Kidney (tissue), 14 donors: ENCODE data around the gene THAP2. TPM values are rescaled to one million over a fixed set of nuclear protein-coding genes. Genes with fewer than 3 reads are reported as not detected.

Source experiments
- DNase-seq, 5 donors: peaks; one replicate each; pipeline ENCODE4 v3.0.0-alpha.2; 2013 to 2020
- FAIRE-seq: peaks from 2 replicates; lab custom pipeline; 2012; peaks lifted over from hg19 to GRCh38; lab: Jason Lieb, UNC
- H3K27ac ChIP-seq, 2 donors: one replicate each; pipeline ENCODE4 v1.7.0; 2013; ENCODE audit warnings: low read depth in 2 of 2, low read length in 2 of 2, inconsistent platforms in 1 of 2
- H3K27me3 ChIP-seq: one replicate; pipeline ENCODE4 v1.7.1; 2013; ENCODE audit warnings: low read length, inconsistent platforms; ENCODE audit not compliant: control insufficient read depth, insufficient read depth
- H3K36me3 ChIP-seq, 3 donors: one replicate each; pipeline versions ENCODE4 v1.7.0 to v1.7.1; 2013; ENCODE audit warnings: low read length in 3 of 3, control low read depth in 1 of 3, inconsistent platforms in 1 of 3; ENCODE audit not compliant: insufficient read depth in 3 of 3, control insufficient read depth in 2 of 3
- H3K4me1 ChIP-seq, 3 donors: one replicate each; pipeline versions ENCODE4 v1.7.0 to v1.7.1; 2013; ENCODE audit warnings: low read length in 3 of 3, inconsistent platforms in 1 of 3, low read depth in 1 of 3; ENCODE audit not compliant: control insufficient read depth in 2 of 3, insufficient read depth in 2 of 3
- H3K4me3 ChIP-seq, 3 donors: one replicate each; pipeline versions ENCODE4 v1.7.0 to v1.8.1; 2013; ENCODE audit warnings: low read length in 3 of 3, control low read depth in 1 of 3, inconsistent platforms in 1 of 3
- H3K9ac ChIP-seq, 3 donors: one replicate each; pipeline versions ENCODE4 v1.7.0 to v1.7.1; 2013; ENCODE audit warnings: low read length in 3 of 3, control low read depth in 1 of 3, inconsistent platforms in 1 of 3
- H3K9me3 ChIP-seq, 3 donors: one replicate each; pipeline versions ENCODE4 v1.7.0 to v1.7.1; 2013; ENCODE audit warnings: low read length in 3 of 3, control low read depth in 1 of 3, inconsistent platforms in 1 of 3; ENCODE audit not compliant: control insufficient read depth in 2 of 3, insufficient read depth in 1 of 3
- CTCF ChIP-seq: IDR thresholded peaks from 3 replicates; pipeline ENCODE4 v1.5.1; 2012; ENCODE audit warnings: mild to moderate bottlenecking, moderate library complexity, borderline replicate concordance; ENCODE audit not compliant: insufficient read depth; ENCODE audit errors: extremely low read depth
- intact Hi-C: fragments of 100-400 bp; cut with DNase I; formaldehyde crosslinking; loops from one replicate; pipeline ENCODE4 v1.11.1; 2022
- polyA plus RNA-seq: library from polyadenylated mRNA; stranded (reverse); fragments of 350-450 nt; fragmentation: Illumina TruSeq; extraction: RNeasy Lipid Tissue Mini Kit (QIAGEN cat#74804); gene quantifications from one replicate; pipeline ENCODE4 v1.2.3, GENCODE V29; 2014; ENCODE audit warnings: low read depth, low replicate concordance; ENCODE audit not compliant: insufficient read depth
- total RNA-seq: library from RNA; stranded (reverse); fragmentation: NEBNext Ultra II Directional; extraction: Animal tissue kit (Norgen Biotek cat#: 25700); gene quantifications from one replicate; pipeline ENCODE4 v1.2.1, GENCODE V29; 2021
- donor health status: control.
- donor health status: control.
- donor health status: control.
- donor health status: control.
- donor health status: control.
- donor health status: DM: yes; HTN: yes; CAD: no.
- donor health status: Normal renal cell carcinoma (clear cell type).

The THAP2 gene
- total and polyA plus RNA-seq, 2 donors from 2014 or later, result 3.2 to 5.0 TPM

- Histone ChIP-seq H3K9ac (no peak overlapping the region), H3K4me1 (no peaks in the 10 kb centered on the region), H3K4me3 (no peak overlapping the region), H3K36me3 (peaks cover 6 to 38% (median 22%) of the 10 kb centered on the region in 3 donors), H3K27ac (no peak overlapping the region), H3K27me3 (no peaks in the 10 kb centered on the region), H3K9me3 (no peaks in the 10 kb centered on the region)
- TF ChIP-seq CTCF, result no peak
- DNase-seq, result no peak
- intact Hi-C loops, result no loop called here
- FAIRE-seq, result peak; percentile 23
These were observed 25.6 kb upstream of the THAP2 start for GRCh38 chr12:71638499-71638898.

GRCh38 chr12:71639341-71639760, 24.8 kb upstream of the THAP2 start:
- no peak for DNase-seq
- peaks cover 3 to 39% (median 16%) of the 10 kb centered on the region in 3 donors for H3K36me3 ChIP-seq
- FAIRE-seq, result no peak

GRCh38 chr12:71640316-71640715, 23.8 kb upstream of the THAP2 start:
- DNase-seq (no peak), FAIRE-seq (no peak)
- H3K4me1 ChIP-seq, result no peaks in the 10 kb centered on the region
- H3K9ac ChIP-seq, result no peak overlapping the region
- H3K36me3 ChIP-seq, result peaks cover 2 to 33% (median 11%) of the 10 kb centered on the region in 3 donors
- intact Hi-C loops, result no loop called here
- H3K27ac ChIP-seq, result no peak overlapping the region
- H3K9me3 ChIP-seq, result no peaks in the 10 kb centered on the region
- no peak for TF ChIP-seq CTCF
- no peak overlapping the region for H3K4me3 ChIP-seq
- H3K27me3 ChIP-seq, result no peaks in the 10 kb centered on the region

More at GRCh38 chr12:71639341-71639760, 24.8 kb upstream of the THAP2 start:
- no peaks in the 10 kb centered on the region for H3K4me1 ChIP-seq
- no peak overlapping the region for H3K9ac ChIP-seq
- no peak overlapping the region for H3K27ac ChIP-seq
- no peaks in the 10 kb centered on the region for H3K9me3 ChIP-seq
- no peak overlapping the region for H3K4me3 ChIP-seq
- H3K27me3 ChIP-seq, result no peaks in the 10 kb centered on the region
- peak; percentile 7 for TF ChIP-seq CTCF
- intact Hi-C loops, result no loop called here

- Histone ChIP-seq H3K27ac (no peak overlapping the region), H3K9me3 (no peaks in the 10 kb centered on the region), H3K4me3 (no peak overlapping the region), H3K4me1 (no peaks in the 10 kb centered on the region), H3K27me3 (no peaks in the 10 kb centered on the region), H3K9ac (no peak overlapping the region), H3K36me3 (peaks cover 0 to 29% (median 11%) of the 10 kb centered on the region in 3 donors)
- intact Hi-C loops, result no loop called here
- DNase-seq (no peak), FAIRE-seq (no peak)
- TF ChIP-seq CTCF, result no peak
These were observed 22.7 kb upstream of the THAP2 start for GRCh38 chr12:71641390-71641789.
